Measurements from ENCODE around the gene PCDHA12.
"Not testable (repeated sequence)": the region's sequence is repeated elsewhere in the genome, so short reads cannot be mapped to it uniquely, and the experiment has no call there.

PCDHA12 gene

GRCh38 chr5:140857177-140857986 is 17.7 kb upstream of the PCDHA12 start:
- no peak for DNase-seq

DNA sequence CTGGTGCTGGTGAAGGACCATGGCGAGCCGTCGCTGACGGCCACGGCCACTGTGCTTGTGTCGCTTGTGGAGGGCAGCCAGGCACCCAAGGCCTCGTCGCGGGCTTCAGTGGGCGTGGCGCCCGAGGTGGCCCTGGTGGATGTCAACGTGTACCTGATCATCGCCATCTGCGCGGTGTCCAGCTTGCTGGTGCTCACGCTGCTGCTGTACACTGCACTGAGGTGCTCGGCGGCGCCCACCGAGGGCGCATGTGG is 17.2 kb upstream of the PCDHA12 start:
- DNase-seq = no peak

- DNase-seq = no peak
Observed at GRCh38 chr5:140862441-140863295, 12.4 kb upstream of the PCDHA12 start.

GRCh38 chr5:140868721-140869554 is 6.2 kb upstream of the PCDHA12 start, which contains the start of gene PCDHA11:
Gene PCDHA11, plus strand, starts transcription at chr5:140868957. Its CDS starts 147 bp downstream, at chr5:140869104.
- DNase-seq = no peak

DNA sequence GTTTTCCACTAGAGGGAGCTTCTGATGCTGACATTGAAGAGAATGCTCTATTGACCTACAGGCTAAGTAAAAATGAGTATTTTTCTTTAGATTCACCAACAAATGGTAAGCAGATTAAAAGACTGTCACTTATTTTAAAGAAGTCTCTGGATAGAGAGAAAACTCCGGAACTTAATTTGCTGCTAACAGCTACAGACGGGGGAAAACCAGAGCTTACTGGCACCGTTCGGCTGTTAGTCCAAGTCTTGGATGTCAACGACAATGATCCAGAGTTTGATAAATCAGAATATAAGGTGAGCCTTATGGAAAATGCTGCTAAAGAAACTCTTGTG is 5.6 kb upstream of the PCDHA12 start:
- DNase-seq = no peak

DNA sequence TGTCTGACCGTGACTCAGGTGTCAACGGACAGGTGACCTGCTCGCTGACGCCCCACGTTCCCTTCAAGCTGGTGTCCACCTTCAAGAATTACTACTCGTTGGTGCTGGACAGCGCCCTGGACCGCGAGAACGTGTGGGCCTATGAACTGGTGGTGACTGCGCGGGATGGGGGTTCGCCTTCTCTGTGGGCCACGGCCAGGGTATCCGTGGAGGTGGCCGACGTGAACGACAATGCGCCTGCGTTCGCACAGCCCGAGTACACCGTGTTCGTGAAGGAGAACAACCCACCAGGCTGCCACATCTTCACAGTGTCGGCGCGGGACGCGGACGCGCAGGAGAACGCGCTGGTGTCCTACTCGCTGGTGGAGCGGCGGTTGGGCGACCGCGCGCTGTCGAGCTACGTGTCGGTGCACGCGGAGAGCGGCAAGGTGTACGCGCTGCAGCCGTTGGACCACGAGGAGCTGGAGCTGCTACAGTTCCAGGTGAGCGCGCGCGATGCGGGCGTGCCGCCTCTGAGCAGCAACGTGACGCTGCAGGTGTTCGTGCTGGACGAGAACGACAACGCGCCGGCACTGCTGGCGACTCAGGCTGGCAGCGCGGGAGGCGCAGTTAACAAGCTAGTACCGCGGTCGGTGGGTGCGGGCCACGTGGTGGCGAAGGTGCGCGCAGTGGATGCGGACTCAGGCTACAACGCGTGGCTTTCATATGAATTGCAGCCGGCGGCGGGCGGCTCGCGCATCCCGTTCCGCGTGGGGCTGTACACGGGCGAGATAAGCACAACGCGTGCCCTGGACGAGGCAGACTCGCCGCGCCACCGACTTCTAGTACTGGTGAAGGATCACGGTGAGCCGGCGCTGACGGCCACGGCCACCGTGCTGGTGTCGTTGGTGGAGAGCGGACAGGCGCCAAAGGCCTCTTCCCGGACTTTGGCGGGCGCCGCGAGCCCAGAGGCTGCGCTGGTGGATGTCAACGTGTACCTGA is 4.6 kb upstream of the PCDHA12 start:
- DNase-seq = no peak

GRCh38 chr5:140876541-140877261 is 1.6 kb downstream of the PCDHA12 start:
- not testable (repeated sequence) for DNase-seq

GRCh38 chr5:140877262-140877581 is 2.1 kb downstream of the PCDHA12 start:
- DNase-seq = no peak

DNA sequence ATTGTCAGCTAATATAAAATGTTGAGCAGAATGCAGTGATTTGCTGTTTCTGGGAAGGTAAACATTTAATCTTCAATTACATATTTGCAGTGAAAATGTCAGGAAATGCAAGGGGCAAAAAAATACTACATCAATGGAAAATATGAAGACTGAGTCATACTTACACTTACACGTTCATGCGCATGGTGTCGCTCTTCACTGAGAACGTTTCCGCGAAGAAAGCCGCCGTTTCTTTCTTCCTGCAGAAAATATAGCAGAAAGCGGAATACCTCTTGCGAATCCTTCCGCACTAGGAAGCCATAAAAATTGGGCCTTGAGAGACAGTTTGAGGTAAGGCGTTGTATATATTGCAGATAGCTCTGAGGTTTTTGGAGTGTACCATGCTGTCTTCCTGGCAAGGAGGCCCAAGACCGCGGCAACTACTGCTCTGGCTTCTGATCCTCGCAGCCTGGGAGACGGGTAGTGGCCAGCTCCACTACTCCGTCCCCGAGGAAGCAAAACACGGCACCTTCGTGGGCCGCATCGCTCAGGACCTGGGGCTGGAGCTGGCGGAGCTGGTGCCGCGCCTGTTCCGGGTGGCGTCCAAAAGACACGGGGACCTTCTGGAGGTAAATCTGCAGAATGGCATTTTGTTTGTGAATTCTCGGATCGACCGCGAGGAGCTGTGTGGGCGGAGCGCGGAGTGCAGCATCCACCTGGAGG is 6.9 kb downstream of the PCDHA12 start, which contains the start of gene PCDHA13:
Gene PCDHA13 (plus strand): TSS at position 236 of the 702 bp plus-strand sequence. CDS start 145 bp downstream, at position 381.
- no peak for DNase-seq

- no peak for DNase-seq
Observed at GRCh38 chr5:140882591-140882899, 7.4 kb downstream of the PCDHA12 start.

DNA sequence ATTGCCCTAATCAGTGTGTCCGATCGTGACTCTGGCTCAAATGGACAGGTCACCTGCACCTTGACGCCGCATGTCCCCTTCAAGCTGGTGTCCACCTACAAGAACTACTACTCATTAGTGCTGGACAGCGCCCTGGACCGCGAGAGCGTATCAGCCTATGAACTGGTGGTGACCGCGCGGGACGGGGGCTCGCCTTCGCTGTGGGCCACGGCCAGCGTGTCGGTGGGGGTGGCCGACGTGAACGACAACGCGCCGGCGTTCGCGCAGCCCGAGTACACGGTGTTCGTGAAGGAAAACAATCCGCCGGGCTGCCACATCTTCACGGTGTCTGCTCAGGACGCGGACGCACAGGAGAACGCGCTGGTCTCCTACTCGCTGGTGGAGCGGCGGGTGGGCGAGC is 8.3 kb downstream of the PCDHA12 start:
- no peak for DNase-seq

- no peak for DNase-seq
Observed at GRCh38 chr5:140883927-140884697, 9.0 kb downstream of the PCDHA12 start.

DNA sequence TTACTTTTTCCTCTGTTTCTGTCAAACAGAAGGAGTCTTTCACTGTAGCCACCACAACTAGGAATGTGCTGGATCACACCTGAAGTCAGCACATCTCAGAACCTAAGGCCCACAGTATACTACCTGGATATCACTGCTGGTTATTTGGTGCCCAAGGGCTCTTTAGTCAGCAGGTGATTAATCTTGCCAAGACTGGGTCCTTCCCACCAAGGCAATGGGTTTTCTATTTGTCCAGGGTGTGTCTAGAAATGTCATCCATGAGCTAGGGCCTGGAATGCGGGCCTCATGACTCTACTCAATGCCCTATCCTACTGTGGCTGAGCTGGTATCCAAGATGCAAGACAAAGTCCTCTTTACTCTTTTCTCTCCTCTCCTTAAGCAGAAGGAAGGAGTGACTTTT is 41.2 kb downstream of the PCDHA12 start:
- DNase-seq = no peak

GRCh38 chr5:140923601-140924000 is 48.5 kb downstream of the PCDHA12 start:
- DNase-seq = no peak

- no peak for DNase-seq
Observed at GRCh38 chr5:140925806-140926442, 50.8 kb downstream of the PCDHA12 start, which contains the start of gene PCDHAC1. Gene PCDHAC1, plus strand, starts transcription at chr5:140926299. Its CDS starts 594 bp downstream, at chr5:140926893.

GRCh38 chr5:140926443-140927227 is 51.5 kb downstream of the PCDHA12 start:
- no peak for DNase-seq

- no peak for DNase-seq
Observed at GRCh38 chr5:140927228-140927573, 52.1 kb downstream of the PCDHA12 start.

Measured in cortex of kidney (tissue), 1 donor.